Transverse colon (tissue), 4 donors: Measurements from ENCODE around the gene PGRMC2.

ENCODE experiments used
- POLR2AphosphoS5 ChIP-seq, 3 donors: sonication (generic); formaldehyde crosslinking; IDR thresholded peaks; one replicate each; pipeline ENCODE4 v1.6.1; 2016; ENCODE audit warnings: antibody characterized with exemption in 3 of 3
- TF ChIP-seq, protein P1 (sequence below), 5 experiments: fragments of 200-600 bp in 3 of 5; fragments of 450-650 bp in 2 of 5; sonication (generic) in 3 of 5; IDR thresholded peaks; 1 replicate in 2 of 5; 2 replicates in 3 of 5; pipeline ENCODE4 v1.5.1; 2016 to 2017; ENCODE audit warnings: antibody characterized with exemption in 5 of 5, inconsistent platforms in 3 of 5, mild to moderate bottlenecking in 2 of 5, moderate library complexity in 1 of 5

DNA sequence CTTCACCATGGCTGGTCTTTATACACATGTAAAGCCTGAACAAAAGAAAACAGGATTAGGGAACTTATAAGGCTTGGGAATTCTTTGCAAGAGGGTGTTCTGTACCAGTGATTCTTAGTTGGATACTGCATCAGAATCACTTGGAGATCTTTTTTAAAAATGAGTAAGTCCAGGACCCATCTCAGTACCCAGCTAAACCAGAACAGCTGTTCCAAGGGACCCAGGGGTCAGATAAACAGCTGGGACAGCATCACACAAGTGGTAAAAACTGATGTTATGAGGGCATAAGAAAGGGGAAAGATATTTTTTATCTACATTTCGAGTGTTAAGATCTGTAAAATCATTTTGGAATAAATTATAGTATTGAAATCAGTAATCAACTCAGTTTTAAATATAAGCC lies 16.1 kb downstream of the PGRMC2 start:
- TF ChIP-seq POLR2AphosphoS5 (IDR thresholded peaks at IDR 0.05) = no peak
- TF ChIP-seq, protein P1, sequence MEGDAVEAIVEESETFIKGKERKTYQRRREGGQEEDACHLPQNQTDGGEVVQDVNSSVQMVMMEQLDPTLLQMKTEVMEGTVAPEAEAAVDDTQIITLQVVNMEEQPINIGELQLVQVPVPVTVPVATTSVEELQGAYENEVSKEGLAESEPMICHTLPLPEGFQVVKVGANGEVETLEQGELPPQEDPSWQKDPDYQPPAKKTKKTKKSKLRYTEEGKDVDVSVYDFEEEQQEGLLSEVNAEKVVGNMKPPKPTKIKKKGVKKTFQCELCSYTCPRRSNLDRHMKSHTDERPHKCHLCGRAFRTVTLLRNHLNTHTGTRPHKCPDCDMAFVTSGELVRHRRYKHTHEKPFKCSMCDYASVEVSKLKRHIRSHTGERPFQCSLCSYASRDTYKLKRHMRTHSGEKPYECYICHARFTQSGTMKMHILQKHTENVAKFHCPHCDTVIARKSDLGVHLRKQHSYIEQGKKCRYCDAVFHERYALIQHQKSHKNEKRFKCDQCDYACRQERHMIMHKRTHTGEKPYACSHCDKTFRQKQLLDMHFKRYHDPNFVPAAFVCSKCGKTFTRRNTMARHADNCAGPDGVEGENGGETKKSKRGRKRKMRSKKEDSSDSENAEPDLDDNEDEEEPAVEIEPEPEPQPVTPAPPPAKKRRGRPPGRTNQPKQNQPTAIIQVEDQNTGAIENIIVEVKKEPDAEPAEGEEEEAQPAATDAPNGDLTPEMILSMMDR (IDR thresholded peaks at IDR 0.05) = no peak
